Activated B cell treated with CpG ODN at 0.5 μM for 24 hours (primary cell): ENCODE results near the gene SOCS4. TPM values are rescaled to one million over a fixed set of nuclear protein-coding genes. Genes with fewer than 3 reads are reported as not detected.

Source experiments
- ATAC-seq: fragments of 200-7000 bp; cut with Tn5 transposase; one replicate; pipeline ENCODE4 v1.10.0; 2021; ENCODE audit warnings: low read depth, mild to moderate bottlenecking, moderate library complexity
- CTCF ChIA-PET: fragments of 350-600 bp; sonication (Branson Sonifier 250); formaldehyde crosslinking; loops from one replicate; lab custom pipeline; 2021; ENCODE audit warnings: antibody characterized with exemption; lab: Charles Lee
- POLR2A ChIA-PET: fragments of 350-600 bp; sonication (Branson Sonifier 250); formaldehyde crosslinking; loops from one replicate; lab custom pipeline; 2021; ENCODE audit warnings: antibody characterized with exemption; lab: Charles Lee
- DNase-seq: peaks from one replicate; pipeline ENCODE4 v3.0.0; 2022
- H3K27ac Mint-ChIP-seq: one replicate; pipeline ENCODE4 v1.8.0; 2020; ENCODE audit warnings: mixed read lengths
- H3K27me3 Mint-ChIP-seq: one replicate; pipeline ENCODE4 v1.8.0; 2021; ENCODE audit warnings: mixed read lengths
- H3K36me3 Mint-ChIP-seq: one replicate; pipeline ENCODE4 v1.8.0; 2021; ENCODE audit warnings: low read depth, mixed read lengths
- H3K4me1 Mint-ChIP-seq: one replicate; pipeline ENCODE4 v1.8.0; 2021; ENCODE audit warnings: mixed read lengths
- H3K4me3 Mint-ChIP-seq: one replicate; pipeline ENCODE4 v1.8.0; 2020; ENCODE audit warnings: mild to moderate bottlenecking, mixed read lengths
- H3K9me3 Mint-ChIP-seq: one replicate; pipeline ENCODE4 v1.8.0; 2020; ENCODE audit warnings: mixed read lengths
- intact Hi-C: fragments of 100-400 bp; cut with micrococcal nuclease; formaldehyde crosslinking; loops from one replicate; pipeline ENCODE4 v1.15.1; 2024
- total RNA-seq: library from RNA; stranded (reverse); gene quantifications from 2 replicates; pipeline ENCODE4 v1.2.3, GENCODE V29; 2022
- TF ChIP-seq, protein P1 (sequence below): fragments of 200-600 bp; IDR thresholded peaks from one replicate; pipeline ENCODE4 v1.8.0; 2022; ENCODE audit warnings: antibody characterized with exemption, mild to moderate bottlenecking

SOCS4 gene, protein sequence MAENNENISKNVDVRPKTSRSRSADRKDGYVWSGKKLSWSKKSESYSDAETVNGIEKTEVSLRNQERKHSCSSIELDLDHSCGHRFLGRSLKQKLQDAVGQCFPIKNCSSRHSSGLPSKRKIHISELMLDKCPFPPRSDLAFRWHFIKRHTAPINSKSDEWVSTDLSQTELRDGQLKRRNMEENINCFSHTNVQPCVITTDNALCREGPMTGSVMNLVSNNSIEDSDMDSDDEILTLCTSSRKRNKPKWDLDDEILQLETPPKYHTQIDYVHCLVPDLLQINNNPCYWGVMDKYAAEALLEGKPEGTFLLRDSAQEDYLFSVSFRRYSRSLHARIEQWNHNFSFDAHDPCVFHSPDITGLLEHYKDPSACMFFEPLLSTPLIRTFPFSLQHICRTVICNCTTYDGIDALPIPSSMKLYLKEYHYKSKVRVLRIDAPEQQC
- 29.2 and 30.3 TPM in 2 replicates for total RNA-seq

DNA sequence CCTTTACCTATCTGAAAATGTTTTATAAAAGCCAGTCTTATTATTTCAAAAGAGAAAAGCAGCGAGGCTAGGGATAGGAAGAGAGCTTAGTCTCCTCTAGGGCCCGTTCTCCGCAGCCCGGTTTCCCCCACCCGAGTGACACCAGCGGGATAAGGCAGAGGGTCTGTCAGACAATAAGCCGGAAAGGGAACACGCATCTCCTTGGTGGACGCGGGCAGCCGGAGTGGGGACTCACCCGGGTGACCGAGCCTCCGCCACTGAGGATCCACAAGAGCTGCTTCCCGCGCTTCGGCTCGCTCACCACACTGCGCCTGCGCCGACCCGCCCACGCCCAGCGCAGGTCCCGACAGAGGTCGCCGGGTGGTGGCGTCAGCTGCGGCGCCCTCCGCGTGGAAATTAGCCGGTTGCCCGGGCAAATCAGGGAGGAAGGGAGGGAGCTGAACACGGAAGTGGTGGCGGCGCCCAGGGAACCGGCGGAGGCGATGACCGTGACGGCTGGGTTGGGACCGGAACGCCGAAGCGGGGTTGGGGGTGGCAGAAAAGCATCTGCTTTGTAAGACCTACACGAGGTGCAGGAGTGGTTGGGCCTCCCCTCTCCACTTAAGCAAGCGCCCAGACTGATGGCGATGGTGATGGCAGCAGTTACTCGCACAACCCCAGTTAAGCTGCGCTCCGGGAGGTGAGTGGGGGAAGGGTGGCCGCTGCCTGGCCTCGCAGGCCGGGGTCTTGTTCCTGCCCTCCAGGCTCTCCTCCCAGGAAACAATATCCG is at the start of gene SOCS4, which contains the start of gene WDHD1:
TSS of gene SOCS4 (plus strand) at position 444 of the 769 bp plus-strand sequence. CDS start 15,806 bp downstream, outside the sequence.
TSS of gene WDHD1 (minus strand) at position 307 of the 769 bp plus-strand sequence. CDS start 312 bp downstream, outside the sequence.
- ChIA-PET CTCF (interaction anchor here (0.8 to 2.2 kb wide), 5 partner anchors 24 to 134 kb away, joined by 3 to 9 read pairs (median 4); partner anchors contain the start of gene MAPK1IP1L), POLR2A (interaction anchor here (0.5 to 3.2 kb wide), 16 partner anchors 11 to 538 kb away, joined by 3 to 42 read pairs (median 4); partner anchors contain the start of genes GMFB, LGALS3 and MAPK1IP1L)
- TF ChIP-seq, protein P1, sequence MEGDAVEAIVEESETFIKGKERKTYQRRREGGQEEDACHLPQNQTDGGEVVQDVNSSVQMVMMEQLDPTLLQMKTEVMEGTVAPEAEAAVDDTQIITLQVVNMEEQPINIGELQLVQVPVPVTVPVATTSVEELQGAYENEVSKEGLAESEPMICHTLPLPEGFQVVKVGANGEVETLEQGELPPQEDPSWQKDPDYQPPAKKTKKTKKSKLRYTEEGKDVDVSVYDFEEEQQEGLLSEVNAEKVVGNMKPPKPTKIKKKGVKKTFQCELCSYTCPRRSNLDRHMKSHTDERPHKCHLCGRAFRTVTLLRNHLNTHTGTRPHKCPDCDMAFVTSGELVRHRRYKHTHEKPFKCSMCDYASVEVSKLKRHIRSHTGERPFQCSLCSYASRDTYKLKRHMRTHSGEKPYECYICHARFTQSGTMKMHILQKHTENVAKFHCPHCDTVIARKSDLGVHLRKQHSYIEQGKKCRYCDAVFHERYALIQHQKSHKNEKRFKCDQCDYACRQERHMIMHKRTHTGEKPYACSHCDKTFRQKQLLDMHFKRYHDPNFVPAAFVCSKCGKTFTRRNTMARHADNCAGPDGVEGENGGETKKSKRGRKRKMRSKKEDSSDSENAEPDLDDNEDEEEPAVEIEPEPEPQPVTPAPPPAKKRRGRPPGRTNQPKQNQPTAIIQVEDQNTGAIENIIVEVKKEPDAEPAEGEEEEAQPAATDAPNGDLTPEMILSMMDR = no peak
- no peaks in the 10 kb centered on the region for H3K27me3 Mint-ChIP-seq
- H3K36me3 Mint-ChIP-seq = peaks cover 8% of the 10 kb centered on the region
- peak within 1 kb of the TSS; percentile 92 for H3K27ac Mint-ChIP-seq
- DNase-seq (peak; percentile 99), ATAC-seq (peak; percentile 92)
- peak within 1 kb of the TSS; percentile 95 for H3K4me3 Mint-ChIP-seq
- no peaks in the 10 kb centered on the region for H3K9me3 Mint-ChIP-seq
- intact Hi-C loops = loop anchor here (1.0 to 2.0 kb wide), 7 partner anchors 24 to 586 kb away; partner anchors contain the start of genes CNIH1, GCH1, LGALS3 and MAPK1IP1L
- peaks cover 50% of the 10 kb centered on the region for H3K4me1 Mint-ChIP-seq

DNA sequence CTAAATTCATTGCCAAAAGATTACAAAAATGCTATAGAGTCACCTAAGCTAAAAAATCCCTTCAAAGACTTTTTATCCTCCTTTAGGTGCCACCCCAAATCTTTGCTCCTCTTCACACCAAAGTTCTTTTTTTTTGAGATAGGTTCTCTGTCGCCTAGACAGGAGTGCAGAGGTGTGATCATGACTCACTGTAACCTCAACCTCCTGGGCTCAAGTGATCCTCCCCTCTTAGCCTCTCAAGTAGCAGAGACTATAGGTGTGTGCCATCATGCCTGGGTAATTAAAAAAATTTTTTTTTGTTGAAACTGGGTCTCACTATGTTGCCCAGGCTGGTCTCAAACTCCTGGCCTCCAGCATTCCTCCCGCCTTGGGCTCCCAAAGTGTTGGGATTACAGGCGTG is 48.0 kb upstream of the SOCS4 start:
- POLR2A ChIA-PET = no interaction called here
- H3K4me1 Mint-ChIP-seq = no peaks in the 10 kb centered on the region
- intact Hi-C loops = no loop called here

DNA sequence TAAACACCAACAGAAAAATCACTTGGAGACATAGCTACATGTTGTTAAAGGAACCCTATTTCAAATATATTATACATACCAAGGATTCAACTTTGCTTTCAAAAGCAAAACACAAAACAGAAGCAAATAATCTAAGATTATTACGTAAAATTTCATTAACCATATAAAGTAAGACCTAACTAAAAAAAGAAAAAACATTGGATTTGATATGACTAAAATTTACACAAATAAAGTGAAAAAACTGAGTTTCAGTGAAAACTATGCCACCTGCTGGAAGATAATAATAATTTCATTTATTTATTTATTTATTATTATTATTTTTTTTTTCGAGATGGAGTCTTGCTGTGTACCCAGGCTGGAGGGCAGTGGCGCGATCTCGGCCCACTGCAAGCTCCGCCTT is 45.3 kb upstream of the SOCS4 start:
- CTCF ChIA-PET = interaction anchor here (0.7 to 1.5 kb wide), 4 partner anchors 24 to 418 kb away, joined by 3 to 7 read pairs (median 4); no protein-coding TSS in a partner anchor

More for the DNA sequence above, 48.0 kb upstream of the SOCS4 start:
- Mint-ChIP-seq H3K4me3 (no peak overlapping the region), H3K27me3 (no peaks in the 10 kb centered on the region), H3K36me3 (peaks cover 4% of the 10 kb centered on the region), H3K27ac (no peak overlapping the region), H3K9me3 (no peaks in the 10 kb centered on the region)
- TF ChIP-seq, protein P1 = no peak
- DNase-seq (no peak), ATAC-seq (no peak)
- CTCF ChIA-PET = no interaction called here

DNA sequence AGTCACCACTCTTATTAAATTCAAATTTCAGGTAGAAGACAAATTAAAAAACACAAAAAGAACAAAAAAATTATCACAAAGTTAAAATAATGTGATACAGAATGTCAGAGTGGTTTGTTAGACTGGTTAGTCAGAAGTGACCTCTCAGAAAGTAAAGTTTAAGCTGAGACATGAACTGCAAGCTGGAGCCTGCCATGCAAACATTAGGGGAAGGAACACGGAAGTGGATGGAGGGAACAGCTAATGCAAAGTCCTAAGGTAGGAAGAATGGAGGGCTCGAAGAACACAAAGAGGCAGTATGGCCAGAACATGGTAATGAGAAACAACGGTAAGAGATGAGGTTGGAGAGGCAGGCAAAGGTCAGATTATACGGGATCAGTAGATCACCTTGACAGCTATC is 41.9 kb upstream of the SOCS4 start:
- no peak overlapping the region for H3K27ac Mint-ChIP-seq
- no peak overlapping the region for H3K4me3 Mint-ChIP-seq
- H3K9me3 Mint-ChIP-seq = no peaks in the 10 kb centered on the region
- TF ChIP-seq, protein P1 = no peak
- CTCF ChIA-PET = interaction anchor here (2.0 kb wide), 1 partner anchor 421 kb away, joined by 5 read pairs; no protein-coding TSS in a partner anchor
- no peak for ATAC-seq
- H3K27me3 Mint-ChIP-seq = no peaks in the 10 kb centered on the region
- H3K4me1 Mint-ChIP-seq = no peaks in the 10 kb centered on the region
- no peak for DNase-seq
- POLR2A ChIA-PET = no interaction called here
- intact Hi-C loops = no loop called here
- H3K36me3 Mint-ChIP-seq = peaks cover 22% of the 10 kb centered on the region

More for the DNA sequence above, 45.3 kb upstream of the SOCS4 start:
- DNase-seq (no peak), ATAC-seq (no peak)
- Mint-ChIP-seq H3K9me3 (no peaks in the 10 kb centered on the region), H3K4me3 (no peak overlapping the region), H3K4me1 (no peaks in the 10 kb centered on the region), H3K36me3 (peaks cover 11% of the 10 kb centered on the region), H3K27ac (no peak overlapping the region), H3K27me3 (no peaks in the 10 kb centered on the region)
- POLR2A ChIA-PET = no interaction called here
- TF ChIP-seq, protein P1 = no peak
- intact Hi-C loops = loop anchor here (1.0 to 5.0 kb wide), 2 partner anchors 174 to 417 kb away; no protein-coding TSS in a partner anchor
